HepG2 (cell line): Measurements from ENCODE around the gene HSF2BP. TPM values are rescaled to one million over a fixed set of nuclear protein-coding genes. Genes with fewer than 3 reads are reported as not detected.

ENCODE experiments used
- ATAC-seq: fragments of 200-7000 bp; cut with Tn5 transposase; 3 replicates; pipeline ENCODE4 v1.9.1; 2020; ENCODE audit warnings: mild to moderate bottlenecking, moderate library complexity
- BruUV-seq: library from RNA; stranded (reverse); fragments of 400-500 nt; replicated peaks from 2 replicates; lab custom pipeline; 2021; lab: Mats Ljungman, UMichigan
- CTCF ChIA-PET: fragments of 300-600 bp; formaldehyde crosslinking; extraction: SDS; loops from one replicate; lab custom pipeline; 2021; ENCODE audit warnings: low total read pairs, inconsistent platforms, low intra/inter-chr PET ratio; lab: Yijun Ruan, JAX
- POLR2A ChIA-PET: fragments of 350-600 bp; sonication (Branson Sonifier 250); formaldehyde crosslinking; loops from one replicate; lab custom pipeline; 2020; ENCODE audit warnings: antibody characterized with exemption, inconsistent platforms; lab: Yijun Ruan, JAX
- DNase-seq: peaks from one replicate; pipeline ENCODE4 v3.0.0-alpha.2; 2015; ENCODE audit warnings: low spot score
- FAIRE-seq: peaks from 3 replicates; lab custom pipeline; 2011; peaks lifted over from hg19 to GRCh38; lab: Jason Lieb, UNC
- H2AFZ ChIP-seq: one replicate; pipeline ENCODE4 v1.6.1; 2011; ENCODE audit warnings: low read length, inconsistent platforms
- H3K27ac ChIP-seq: fragments of 300-600 bp; 3 replicates; pipeline ENCODE4 v1.8.0; 2011; ENCODE audit warnings: mixed run types, mild to moderate bottlenecking, mixed read lengths, low read length, inconsistent platforms; ENCODE audit not compliant: insufficient read depth; ENCODE audit errors: extremely low read length
- H3K27me3 ChIP-seq, 2 experiments: fragments of 200-600 bp in 1 of 2; 2 replicates in 1 of 2; 3 replicates in 1 of 2; pipeline versions ENCODE4 v1.6.0 to v1.8.0; 2011; ENCODE audit warnings: low read length in 2 of 2, mild to moderate bottlenecking in 2 of 2, moderate library complexity in 2 of 2, inconsistent platforms in 1 of 2; ENCODE audit not compliant: insufficient read depth in 2 of 2, control insufficient read depth in 1 of 2
- H3K36me3 ChIP-seq, 2 experiments: fragments of 200-600 bp in 1 of 2; replicated peaks in 1 of 2; 2 replicates in 1 of 2; 3 replicates in 1 of 2; pipeline versions ENCODE4 v1.5.1 to v1.8.0; 2011; ENCODE audit warnings: low read length in 2 of 2, inconsistent platforms in 1 of 2; ENCODE audit not compliant: insufficient read depth in 2 of 2, control insufficient read depth in 1 of 2
- H3K4me1 ChIP-seq: 2 replicates; pipeline ENCODE4 v1.5.1; 2012; ENCODE audit warnings: low read length, inconsistent platforms; ENCODE audit not compliant: insufficient read depth
- H3K4me2 ChIP-seq: 2 replicates; pipeline ENCODE4 v1.6.0; 2011; ENCODE audit warnings: low read depth, low read length, inconsistent platforms
- H3K4me3 ChIP-seq, 3 experiments: fragments of 200-600 bp in 1 of 3; sonication (generic), shearing (Covaris generic) in 1 of 3; replicated peaks in 1 of 3; 2 replicates each; pipeline ENCODE4 v1.5.1; 2011 to 2016; ENCODE audit warnings: low read length in 3 of 3, inconsistent platforms in 2 of 3, low read depth in 2 of 3, mild to moderate bottlenecking in 2 of 3, control low read depth in 1 of 3, mixed read lengths in 1 of 3; ENCODE audit not compliant: insufficient read depth in 1 of 3
- H3K79me2 ChIP-seq: one replicate; pipeline ENCODE4 v1.6.1; 2011; ENCODE audit warnings: low read length, inconsistent platforms; ENCODE audit not compliant: insufficient read depth
- H3K9ac ChIP-seq: 2 replicates; pipeline ENCODE4 v1.6.0; 2011; ENCODE audit warnings: mild to moderate bottlenecking, low read depth, low read length, inconsistent platforms; ENCODE audit not compliant: insufficient read depth
- H3K9me3 ChIP-seq: 2 replicates; pipeline ENCODE4 v1.5.1; 2012; ENCODE audit warnings: mild to moderate bottlenecking, low read length
- H4K20me1 ChIP-seq: 2 replicates; pipeline ENCODE4 v1.6.0; 2011; ENCODE audit warnings: inconsistent platforms, mild to moderate bottlenecking, low read length, moderate library complexity; ENCODE audit not compliant: insufficient read depth
- BATF2 ChIP-seq: sonication (generic); formaldehyde crosslinking; IDR thresholded peaks from 2 replicates; pipeline ENCODE4 v1.8.0; 2022; ENCODE audit warnings: mild to moderate bottlenecking, missing genetic modification reagents, moderate library complexity
- BHLHE40 ChIP-seq: IDR thresholded peaks from 2 replicates; pipeline ENCODE4 v1.6.1; 2011; ENCODE audit warnings: low read length, improper control_type of control experiment
- MXI1 ChIP-seq: IDR thresholded peaks from 3 replicates; pipeline ENCODE4 v1.6.1; 2012; ENCODE audit warnings: low read depth, low read length, inconsistent platforms, borderline replicate concordance
- SNAI1 ChIP-seq: sonication (generic); formaldehyde crosslinking; IDR thresholded peaks from 2 replicates; pipeline ENCODE4 v1.5.0; 2020; ENCODE audit warnings: mild to moderate bottlenecking, missing genetic modification reagents, borderline replicate concordance
- ZBTB20 ChIP-seq: sonication (generic); formaldehyde crosslinking; IDR thresholded peaks from 2 replicates; pipeline ENCODE4 v1.8.1; 2023; ENCODE audit warnings: missing genetic modification reagents, low read depth, mild to moderate bottlenecking, borderline replicate concordance
- ZNF180 ChIP-seq: sonication (generic); formaldehyde crosslinking; IDR thresholded peaks from 2 replicates; pipeline ENCODE4 v1.4.0; 2020; ENCODE audit warnings: low read depth, missing genetic modification reagents, borderline replicate concordance
- ZNF34 ChIP-seq: sonication (generic); formaldehyde crosslinking; IDR thresholded peaks from 2 replicates; pipeline ENCODE4 v1.4.0; 2020; ENCODE audit warnings: mild to moderate bottlenecking, missing genetic modification reagents, borderline replicate concordance
- ZNF547 ChIP-seq: sonication (generic); formaldehyde crosslinking; IDR thresholded peaks from 2 replicates; pipeline ENCODE4 v1.5.1; 2020; ENCODE audit warnings: mild to moderate bottlenecking, missing genetic modification reagents
- ZZZ3 ChIP-seq: sonication (generic); formaldehyde crosslinking; IDR thresholded peaks from 2 replicates; pipeline ENCODE4 v1.4.0; 2020; ENCODE audit warnings: missing genetic modification reagents, mild to moderate bottlenecking, borderline replicate concordance
- WGBS: methylation state at CpG from one replicate; pipeline ENCODE4 v1.1.6; 2017; ENCODE audit warnings: low lambda C conversion rate; 5-methylcytosine and 5-hydroxymethylcytosine counted together
- in situ Hi-C: cut with HindIII; loops from 2 replicates; pipeline ENCODE4 v1.10.0; 2017; ENCODE audit warnings: low pct_unique_long_range_greater_than_20kb; ENCODE audit not compliant: extremely low pct_ligation_motif_present
- intact Hi-C: fragments of 100-400 bp; cut with micrococcal nuclease; formaldehyde crosslinking; loops from one replicate; pipeline ENCODE4 v1.10.0; 2022; ENCODE audit not compliant: unreplicated experiment
- polyA plus RNA-seq, 8 experiments: library from polyadenylated mRNA; depleted of rRNA in 3 of 8; stranded (reverse) in 7 of 8; unstranded in 1 of 8; fragments of >200 nt; fragmentation: Illumina TruSeq in 4 of 8; extraction: Trizol in 4 of 8; gene quantifications; 2 replicates each; pipeline versions ENCODE4 v1.2.1 to v1.2.3, GENCODE V29; 2011 to 2016; ENCODE audit warnings: low read depth in 4 of 8, missing spikeins in 1 of 8, mixed read lengths in 1 of 8; ENCODE audit not compliant: insufficient read depth in 1 of 8
- total RNA-seq, 5 experiments: library from RNA; depleted of rRNA; stranded (reverse); fragments of >200 nt; fragmentation: Illumina TruSeq; extraction: Trizol; gene quantifications; 2 replicates each; pipeline ENCODE4 v1.2.3, GENCODE V29; 2016; ENCODE audit warnings: low read depth in 1 of 5
- TF ChIP-seq, protein P1 (sequence below): sonication (generic); formaldehyde crosslinking; IDR thresholded peaks from 2 replicates; pipeline ENCODE4 v1.4.0; 2020; ENCODE audit warnings: mild to moderate bottlenecking, missing genetic modification reagents
- TF ChIP-seq, protein P2 (sequence below): sonication (generic); formaldehyde crosslinking; IDR thresholded peaks from 2 replicates; pipeline ENCODE4 v1.5.1; 2020; ENCODE audit warnings: mild to moderate bottlenecking, missing genetic modification reagents, moderate library complexity

HSF2BP gene
- total and polyA plus RNA-seq, 2 of the 13 experiments (the other 11 are each of a cell fraction or from before 2014, with no cell fraction given), result 0.67 to 2.2 TPM

DNA sequence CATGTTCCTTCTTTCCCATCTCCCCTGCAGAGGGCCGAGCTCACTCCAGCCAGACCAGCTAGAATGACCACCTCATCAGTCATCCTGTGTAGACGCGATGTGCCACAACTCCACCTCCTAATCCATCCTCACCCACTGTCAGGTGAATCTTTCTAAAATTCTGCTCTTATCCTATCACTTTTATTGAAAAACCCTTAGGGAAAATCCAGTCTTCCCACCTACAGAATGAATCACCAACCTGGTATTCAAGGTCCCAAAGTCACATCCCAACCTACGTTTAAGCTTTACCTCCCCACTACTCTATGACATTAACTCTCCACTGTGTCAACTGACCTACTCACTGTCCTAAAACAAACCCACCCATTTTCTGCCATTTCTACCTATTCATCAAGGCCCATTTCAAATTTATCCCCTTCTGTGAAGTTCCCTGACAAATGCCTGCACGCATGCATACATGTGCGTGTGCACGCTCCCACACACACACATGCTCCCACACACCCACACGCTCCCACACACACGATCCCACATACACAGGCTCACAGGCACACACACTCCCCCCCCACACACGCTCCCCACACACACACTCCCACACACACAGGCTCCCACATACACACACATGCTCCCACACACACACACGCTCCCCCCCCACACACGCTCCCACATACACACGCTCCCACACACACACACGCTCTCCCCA, 27.7 kb downstream of the HSF2BP start (continued):
- TF ChIP-seq MXI1, result no peak
- TF ChIP-seq BHLHE40, result no peak
- no peak for TF ChIP-seq ZNF180
- TF ChIP-seq, protein P1, sequence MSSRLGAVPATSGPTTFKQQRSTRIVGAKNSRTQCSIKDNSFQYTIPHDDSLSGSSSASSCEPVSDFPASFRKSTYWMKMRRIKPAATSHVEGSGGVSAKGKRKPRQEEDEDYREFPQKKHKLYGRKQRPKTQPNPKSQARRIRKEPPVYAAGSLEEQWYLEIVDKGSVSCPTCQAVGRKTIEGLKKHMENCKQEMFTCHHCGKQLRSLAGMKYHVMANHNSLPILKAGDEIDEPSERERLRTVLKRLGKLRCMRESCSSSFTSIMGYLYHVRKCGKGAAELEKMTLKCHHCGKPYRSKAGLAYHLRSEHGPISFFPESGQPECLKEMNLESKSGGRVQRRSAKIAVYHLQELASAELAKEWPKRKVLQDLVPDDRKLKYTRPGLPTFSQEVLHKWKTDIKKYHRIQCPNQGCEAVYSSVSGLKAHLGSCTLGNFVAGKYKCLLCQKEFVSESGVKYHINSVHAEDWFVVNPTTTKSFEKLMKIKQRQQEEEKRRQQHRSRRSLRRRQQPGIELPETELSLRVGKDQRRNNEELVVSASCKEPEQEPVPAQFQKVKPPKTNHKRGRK, result no peak
- TF ChIP-seq ZNF547 (CRISPR knock-in tag), result no peak
- no peak for TF ChIP-seq BATF2 (CRISPR knock-in tag)
- TF ChIP-seq SNAI1 (CRISPR knock-in tag), result no peak

DNA sequence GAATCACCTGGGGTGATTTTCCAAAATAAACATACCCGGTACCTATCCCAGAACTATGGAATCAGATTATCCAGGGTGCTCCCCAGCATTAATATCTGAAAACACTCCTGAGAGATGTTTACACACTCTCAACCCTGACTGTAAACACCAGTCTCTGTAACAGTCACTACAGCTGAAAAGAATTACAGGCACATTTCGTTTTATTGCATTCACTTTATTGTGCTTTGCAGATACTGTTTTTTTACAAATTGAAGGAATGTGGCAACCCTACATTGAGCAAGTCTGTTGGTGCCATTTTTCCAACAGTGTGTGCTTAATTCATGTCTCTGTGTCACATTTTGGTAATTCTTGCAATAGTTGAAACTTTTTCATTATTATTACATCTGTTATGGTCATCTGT, 31.8 kb downstream of the HSF2BP start:
- ChIA-PET POLR2A (no interaction called here), CTCF (no interaction called here)
- Histone ChIP-seq H3K9me3 (no peaks in the 10 kb centered on the region), H3K4me3 (no peak overlapping the region), H3K79me2 (no peaks in the 10 kb centered on the region), H2AFZ (no peak overlapping the region), H3K27ac (no peak overlapping the region), H3K4me1 (no peaks in the 10 kb centered on the region), H3K9ac (no peak overlapping the region), H4K20me1 (no peaks in the 10 kb centered on the region), H3K36me3 (no peaks in the 10 kb centered on the region), H3K4me2 (no peak overlapping the region), H3K27me3 (no peaks in the 10 kb centered on the region)
- ATAC-seq, result no peak
- intact Hi-C loops, result no loop called here
- in situ Hi-C loops, result no loop called here
- BruUV-seq, result no TSS peak
- no peak for TF ChIP-seq ZNF34 (CRISPR knock-in tag)
- TF ChIP-seq, protein P2, sequence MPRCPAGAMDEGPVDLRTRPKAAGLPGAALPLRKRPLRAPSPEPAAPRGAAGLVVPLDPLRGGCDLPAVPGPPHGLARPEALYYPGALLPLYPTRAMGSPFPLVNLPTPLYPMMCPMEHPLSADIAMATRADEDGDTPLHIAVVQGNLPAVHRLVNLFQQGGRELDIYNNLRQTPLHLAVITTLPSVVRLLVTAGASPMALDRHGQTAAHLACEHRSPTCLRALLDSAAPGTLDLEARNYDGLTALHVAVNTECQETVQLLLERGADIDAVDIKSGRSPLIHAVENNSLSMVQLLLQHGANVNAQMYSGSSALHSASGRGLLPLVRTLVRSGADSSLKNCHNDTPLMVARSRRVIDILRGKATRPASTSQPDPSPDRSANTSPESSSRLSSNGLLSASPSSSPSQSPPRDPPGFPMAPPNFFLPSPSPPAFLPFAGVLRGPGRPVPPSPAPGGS (CRISPR knock-in tag), result no peak
- TF ChIP-seq ZBTB20 (CRISPR knock-in tag), result no peak
- TF ChIP-seq ZZZ3, result no peak
- 88% methylated on average over 2 of the region's 2 CpGs for WGBS
- no peak for FAIRE-seq
- DNase-seq, result no peak
